Activated CD4-positive, alpha-beta T cell treated with anti-CD3 and anti-CD28 coated beads for 4 hours (primary cell): ENCODE measurements around the gene HYAL2.

Source experiments
- DNase-seq, 2 donors: peaks; one replicate each; pipeline ENCODE4 v3.0.0-alpha.2; 2020

HYAL2 gene, protein sequence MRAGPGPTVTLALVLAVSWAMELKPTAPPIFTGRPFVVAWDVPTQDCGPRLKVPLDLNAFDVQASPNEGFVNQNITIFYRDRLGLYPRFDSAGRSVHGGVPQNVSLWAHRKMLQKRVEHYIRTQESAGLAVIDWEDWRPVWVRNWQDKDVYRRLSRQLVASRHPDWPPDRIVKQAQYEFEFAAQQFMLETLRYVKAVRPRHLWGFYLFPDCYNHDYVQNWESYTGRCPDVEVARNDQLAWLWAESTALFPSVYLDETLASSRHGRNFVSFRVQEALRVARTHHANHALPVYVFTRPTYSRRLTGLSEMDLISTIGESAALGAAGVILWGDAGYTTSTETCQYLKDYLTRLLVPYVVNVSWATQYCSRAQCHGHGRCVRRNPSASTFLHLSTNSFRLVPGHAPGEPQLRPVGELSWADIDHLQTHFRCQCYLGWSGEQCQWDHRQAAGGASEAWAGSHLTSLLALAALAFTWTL

DNA sequence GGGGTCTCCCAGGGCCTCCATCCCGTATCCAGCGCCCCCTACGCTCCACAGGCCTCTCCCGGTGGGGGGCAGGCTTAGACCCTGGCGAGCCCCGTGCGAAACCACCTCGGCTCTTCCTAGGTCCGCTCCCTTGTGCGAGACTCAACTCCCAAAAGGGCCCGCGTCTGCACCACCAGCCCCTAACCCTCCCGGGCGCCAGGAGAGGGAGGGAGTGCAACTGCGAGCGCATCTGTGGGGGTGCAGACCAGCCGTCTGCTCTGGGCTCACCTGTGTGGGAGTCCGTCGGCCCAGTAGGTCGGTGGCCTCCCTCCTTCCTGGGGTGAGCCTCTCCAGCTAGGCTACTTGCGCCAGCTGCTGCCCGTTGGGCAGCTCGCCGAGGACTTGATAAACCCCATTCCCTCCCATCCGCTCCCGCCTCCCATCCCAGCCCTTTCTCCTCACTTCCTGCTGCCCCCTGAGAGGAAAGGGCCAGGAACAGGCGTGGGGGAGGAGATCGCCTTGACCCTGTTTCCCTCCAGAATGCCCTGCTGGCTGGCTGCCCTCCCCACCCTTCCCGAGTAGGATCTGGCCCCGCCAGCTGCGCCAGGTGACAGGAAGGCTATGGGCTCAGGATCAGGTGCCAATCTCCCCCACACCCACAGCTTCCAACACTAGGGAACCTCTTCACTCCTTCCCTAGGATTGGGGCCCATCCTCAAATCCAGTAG lies at the start of gene HYAL2:
Gene HYAL2 (minus strand): TSS at position 360 of the 706 bp plus-strand sequence. CDS start 2,256 bp downstream, outside the sequence.
- DNase-seq, result peak in 1 of 2 donors; percentile 2

DNA sequence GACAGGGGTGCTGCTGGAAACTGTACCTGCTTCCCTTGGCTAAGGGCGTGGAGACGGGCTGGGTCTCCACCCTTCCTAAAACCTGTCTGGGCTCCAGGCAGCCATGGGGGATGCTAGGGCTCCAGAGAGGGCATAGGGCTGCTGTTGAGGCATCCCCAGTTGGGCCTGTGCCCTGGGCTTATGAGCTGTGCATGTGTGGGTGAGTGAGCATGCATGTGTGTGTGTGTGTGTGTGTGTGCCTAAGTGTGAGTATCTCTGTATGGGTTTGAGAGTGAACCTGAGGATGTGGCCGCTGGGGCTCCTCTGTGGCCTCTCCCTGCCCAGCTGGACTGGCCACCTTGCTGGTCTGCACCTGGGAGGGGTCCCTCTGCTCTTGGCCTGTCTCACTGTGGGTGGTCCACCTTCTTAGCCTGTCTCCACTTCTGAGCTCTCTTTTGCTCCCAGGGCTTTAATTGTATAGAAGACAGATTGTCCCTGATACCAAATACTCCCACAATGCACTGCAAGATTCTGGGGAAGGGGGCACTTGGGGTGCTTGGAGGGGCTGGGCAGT lies 48.7 kb upstream of the HYAL2 start:
- DNase-seq, result no peak

DNA sequence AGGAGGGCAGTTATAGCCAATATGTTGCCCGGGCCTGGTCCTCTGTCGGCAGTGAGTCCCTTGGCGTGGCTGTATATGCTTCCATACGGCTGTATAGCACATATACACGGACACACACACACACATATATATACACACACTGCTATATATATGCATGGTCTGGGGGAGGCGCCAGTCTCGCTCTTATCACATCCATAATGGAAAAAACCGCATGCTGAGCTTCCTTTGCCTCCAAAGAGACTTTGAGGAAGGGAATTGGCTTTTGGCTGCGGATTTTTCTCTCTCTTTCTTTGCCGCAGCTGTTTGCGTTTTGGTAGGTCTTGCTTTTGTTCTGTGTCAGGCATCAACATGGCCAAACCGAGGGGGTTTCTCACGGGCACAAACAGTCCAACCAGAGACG lies 48.0 kb upstream of the HYAL2 start:
- DNase-seq, result no peak

DNA sequence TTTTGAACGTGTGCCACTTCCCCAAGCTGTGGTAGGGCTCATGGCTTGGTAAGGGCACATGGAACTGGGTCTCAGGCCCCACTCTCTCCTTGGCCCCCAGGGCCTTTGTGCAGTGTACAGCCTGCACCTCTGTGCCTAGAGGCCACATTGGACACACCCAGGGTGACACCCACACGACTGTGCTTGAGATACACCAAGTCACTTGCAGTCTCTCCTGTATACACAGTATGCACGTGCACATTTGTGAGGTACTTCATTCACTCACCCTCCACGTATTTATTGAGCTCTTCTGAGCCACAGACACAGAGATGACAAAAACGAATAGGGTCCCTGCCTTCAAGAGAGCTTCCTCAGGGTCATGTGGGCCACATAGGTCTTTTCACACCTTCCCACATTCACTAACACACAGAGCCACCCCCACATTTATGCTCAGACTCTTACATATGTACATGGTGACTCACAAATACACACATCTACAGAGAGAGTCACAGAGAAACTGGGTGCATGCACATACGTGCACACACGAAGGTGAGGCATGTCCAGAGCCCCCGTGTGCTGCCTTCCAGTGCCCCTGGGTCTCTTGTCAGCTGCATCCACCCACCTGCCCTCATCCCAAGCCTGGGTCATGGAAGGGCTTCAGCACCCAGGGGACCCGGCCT lies 46.6 kb upstream of the HYAL2 start:
- no peak for DNase-seq

DNA sequence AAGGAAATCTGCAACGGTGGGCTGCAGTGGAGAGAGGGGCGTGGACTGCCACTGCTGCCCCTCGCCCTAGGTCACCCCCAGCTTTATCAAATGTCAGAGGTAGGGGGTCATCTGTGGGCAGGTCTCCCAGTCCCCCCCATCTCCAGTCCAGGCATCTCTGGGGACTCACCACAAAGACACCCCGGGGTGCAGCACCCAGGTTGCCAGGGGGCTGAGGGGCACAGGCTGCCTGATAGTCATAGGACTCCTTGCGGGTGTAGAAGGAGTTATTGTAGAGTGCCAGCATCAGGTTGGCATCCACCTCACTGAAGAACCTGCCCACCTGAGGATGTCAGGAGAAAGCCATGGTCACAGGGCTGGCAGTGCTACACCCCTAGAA lies 43.3 kb upstream of the HYAL2 start:
- no peak for DNase-seq

DNA sequence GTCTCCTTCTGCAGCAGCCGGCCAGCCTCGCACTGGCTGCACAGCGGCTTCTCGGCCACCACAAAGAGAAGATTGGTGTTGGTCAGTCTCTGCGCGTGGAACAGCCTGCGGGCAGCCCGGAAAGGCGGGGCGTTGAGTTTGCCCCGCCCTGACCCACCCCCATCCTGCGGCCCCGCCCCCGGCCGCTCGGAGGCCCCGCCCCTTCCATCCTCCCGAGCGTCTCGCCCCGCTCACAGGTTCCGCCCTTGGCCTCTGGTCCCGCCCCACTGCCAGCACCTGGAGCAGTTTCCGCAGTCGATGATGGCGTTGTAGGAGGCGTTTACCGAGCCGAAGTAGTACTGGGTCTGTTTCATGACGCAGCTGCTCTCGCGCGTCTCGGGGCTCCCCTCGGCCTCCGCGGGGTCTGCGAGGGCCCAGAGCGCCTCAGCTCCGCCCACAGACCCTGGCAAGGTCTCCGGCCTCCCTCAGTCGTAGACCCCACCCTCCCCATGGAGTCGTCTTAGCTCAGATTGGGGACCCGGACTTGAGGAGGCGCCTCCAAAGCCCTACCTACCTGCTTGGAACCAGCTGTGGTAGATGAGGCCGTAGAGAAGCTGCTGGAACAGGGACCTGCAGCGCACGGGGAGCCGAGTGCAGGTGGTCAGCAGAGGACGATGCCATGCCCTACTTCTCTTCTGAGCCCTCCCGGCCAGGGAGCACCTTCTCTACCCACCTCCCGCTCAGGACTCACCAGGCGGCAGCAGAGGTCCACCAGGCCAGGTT lies 42.7 kb upstream of the HYAL2 start:
- peak; percentile 92 to 94 for DNase-seq

DNA sequence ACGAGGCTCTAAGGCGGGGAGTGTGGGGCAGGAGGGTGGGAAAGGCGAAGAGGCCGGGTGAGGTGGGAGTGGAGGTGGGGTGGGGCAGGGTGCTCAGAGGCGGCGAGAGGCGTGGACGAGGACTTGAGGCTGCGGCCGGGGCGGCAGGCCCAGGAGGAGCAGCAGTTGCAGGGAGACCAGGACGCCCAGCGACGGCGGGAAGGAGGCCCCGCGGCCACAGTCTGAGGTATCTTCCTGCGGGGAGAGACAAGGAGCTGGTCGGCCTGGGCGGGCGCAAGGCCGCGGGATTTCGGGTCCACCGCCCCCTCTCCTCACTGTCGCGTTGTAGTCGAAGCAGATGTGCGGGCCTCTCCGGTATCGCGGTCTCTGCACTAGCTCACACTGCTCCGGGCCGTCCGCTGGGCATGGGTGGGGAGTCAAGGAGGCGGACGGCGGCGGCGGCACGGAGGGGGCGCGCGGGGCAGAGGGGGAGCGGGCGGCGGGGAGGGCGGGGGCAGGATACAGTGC lies 42.1 kb upstream of the HYAL2 start:
- no peak for DNase-seq

DNA sequence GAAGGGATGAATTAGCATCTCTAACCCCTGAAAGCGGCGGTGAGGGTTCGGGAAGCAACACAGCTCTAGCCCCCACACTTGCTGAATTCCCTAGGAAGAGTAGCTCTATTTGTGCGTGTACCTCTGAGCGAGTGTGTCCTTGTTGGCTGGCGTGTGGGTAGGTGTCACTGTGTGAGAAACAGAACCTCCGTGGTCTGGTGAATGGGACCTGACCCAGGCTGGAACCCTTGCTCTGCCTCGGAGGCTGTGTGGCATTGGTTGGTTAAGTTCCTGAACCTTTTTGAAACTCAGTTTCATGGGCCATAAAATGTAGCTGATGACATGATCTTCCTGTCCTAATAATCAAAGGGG lies 37.2 kb upstream of the HYAL2 start:
- no peak for DNase-seq

DNA sequence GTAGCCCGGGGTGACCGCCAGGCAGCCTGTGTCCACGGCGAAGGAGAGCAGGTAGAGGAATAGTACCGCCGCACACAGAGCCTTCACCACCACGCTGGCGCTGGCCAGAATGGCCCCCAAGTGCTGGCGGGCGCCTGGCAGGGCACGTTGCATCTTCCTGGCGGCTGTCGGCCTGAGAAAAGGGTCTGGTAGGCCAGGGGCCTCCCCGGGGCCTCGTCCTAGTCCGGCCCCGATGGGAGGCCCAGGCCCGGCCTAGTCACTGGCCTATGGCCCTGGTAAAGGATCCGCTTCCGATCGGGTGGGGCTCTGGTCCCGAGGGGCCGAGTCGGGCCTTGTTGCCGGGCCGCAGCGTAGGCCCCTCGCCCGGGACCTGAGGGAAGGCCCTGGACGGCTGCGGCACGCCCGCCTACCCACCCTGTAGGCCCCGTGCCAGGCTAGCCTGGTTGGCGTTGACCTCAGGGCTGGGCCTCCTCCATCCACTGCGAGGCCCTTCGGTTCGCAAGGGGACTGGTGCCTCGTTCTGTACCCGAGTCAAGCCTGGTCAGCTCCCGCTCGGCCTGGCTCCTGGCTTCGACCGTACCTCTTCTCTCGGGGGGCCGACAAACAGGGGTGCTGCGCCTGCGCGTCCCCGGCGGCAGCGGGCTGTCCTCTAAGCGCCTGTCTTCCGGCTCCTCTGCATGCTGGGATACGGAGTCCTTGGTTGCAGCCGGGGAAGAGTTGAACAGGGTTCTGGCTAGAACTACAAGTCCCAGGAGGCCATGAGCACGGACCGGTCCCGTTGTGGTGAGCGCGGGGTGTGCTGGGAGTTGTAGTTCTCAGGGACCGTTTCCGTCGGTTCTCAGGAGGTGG lies 36.6 kb upstream of the HYAL2 start, which contains the start of gene TMEM115:
Gene TMEM115 (minus strand): TSS at position 611 of the 849 bp plus-strand sequence. CDS start 458 bp downstream, at position 153.
- DNase-seq, result peak; percentile 95

DNA sequence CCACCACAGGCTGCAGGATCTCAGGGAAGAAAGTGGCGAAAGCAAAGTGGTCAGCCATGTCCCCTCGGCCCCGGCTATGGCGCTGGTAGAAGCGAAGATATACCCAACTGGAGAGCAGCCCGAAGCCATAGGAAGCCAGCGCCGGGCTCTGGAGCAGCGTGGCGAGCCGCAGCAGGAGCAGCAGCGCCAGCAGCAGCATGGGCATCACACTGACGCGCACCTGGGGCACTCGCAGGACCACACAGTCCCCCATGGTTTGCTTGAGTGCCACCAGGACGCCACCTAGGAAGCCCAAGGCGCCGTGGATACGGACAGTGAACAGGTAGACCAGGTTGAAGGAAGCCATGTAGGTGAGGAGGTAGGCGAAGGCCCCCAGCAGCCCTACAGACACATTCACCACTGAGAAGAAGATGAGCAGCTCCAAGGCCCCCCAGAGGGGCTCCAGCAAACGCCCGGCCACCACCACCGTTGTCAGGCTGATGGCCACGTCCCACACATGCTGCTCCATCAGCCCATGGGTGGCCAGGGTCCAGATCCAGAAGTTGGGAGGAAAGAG lies 35.9 kb upstream of the HYAL2 start:
- DNase-seq, result no peak

DNA sequence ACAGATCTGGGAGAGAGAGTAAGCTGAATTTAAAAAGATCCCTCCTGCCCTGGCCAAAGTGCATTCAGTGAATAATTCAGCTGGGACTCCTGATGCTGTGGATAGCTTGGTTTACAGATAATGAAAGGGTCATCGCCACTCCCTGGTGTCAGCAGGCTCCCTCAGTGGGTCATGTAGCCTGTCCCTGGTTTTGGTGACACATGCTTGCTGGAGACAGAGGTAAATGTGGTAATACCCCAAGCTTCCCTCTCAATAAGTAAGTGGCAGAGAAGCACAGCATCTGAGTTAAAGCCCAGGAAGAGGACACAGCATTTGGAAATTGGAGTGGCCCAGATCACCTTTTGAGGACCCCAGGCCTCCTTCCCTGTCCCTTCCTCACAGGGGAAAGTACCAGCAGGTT lies 34.9 kb upstream of the HYAL2 start:
- no peak for DNase-seq

DNA sequence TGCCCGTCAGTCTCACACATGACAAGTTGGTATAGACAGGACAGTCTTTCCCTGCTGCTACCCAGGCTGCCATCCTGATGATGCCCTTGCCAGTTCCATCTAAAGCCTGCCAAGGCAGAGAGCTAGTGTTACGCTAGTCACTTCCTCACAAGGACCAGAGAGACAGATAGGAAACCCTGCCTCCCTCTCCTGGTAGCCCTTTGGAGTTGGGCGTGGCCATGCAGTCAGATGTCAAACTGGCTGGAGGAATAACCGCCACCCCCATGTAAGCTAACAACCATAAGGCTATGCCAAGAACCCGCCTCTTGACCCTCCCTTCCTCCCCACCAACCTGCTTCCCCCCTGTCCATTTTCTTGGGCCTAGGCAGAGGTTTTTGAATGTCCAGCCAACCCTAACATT lies 34.0 kb upstream of the HYAL2 start:
- no peak for DNase-seq

DNA sequence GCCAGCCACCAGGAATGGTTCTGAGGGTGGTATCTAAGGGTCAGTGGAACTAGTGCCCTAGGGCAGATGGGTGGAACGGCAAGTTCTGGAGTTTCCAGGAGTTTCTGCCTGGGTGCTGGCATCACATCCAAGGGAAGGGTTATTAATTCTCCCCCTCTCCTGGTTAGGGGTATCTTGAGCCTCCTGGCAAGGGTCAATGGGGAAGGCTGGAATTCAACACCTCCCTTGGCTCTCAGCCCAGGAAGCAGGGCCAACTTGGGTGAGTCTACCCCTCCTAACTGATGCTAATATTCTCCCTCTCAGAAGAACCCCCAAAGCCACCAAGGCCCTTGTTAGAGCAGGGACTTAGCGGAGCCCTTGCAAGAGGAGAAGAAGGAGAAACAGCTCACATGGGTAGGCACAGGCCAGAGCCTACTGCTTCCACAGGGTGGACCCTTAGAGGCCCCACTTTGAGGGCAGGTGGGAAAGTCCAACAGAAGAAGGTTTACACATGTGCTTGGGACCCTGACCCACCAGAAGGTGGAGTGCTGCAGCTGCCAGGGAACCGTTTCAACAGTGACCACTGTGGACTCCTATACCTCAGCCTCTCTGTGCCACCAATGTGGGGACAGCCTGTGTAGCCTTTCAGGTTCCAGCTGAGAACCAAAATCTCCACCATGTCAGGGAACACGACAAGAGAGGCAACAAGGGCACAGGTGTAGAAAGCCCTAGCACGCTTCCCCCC lies 33.4 kb upstream of the HYAL2 start:
- DNase-seq, result no peak

DNA sequence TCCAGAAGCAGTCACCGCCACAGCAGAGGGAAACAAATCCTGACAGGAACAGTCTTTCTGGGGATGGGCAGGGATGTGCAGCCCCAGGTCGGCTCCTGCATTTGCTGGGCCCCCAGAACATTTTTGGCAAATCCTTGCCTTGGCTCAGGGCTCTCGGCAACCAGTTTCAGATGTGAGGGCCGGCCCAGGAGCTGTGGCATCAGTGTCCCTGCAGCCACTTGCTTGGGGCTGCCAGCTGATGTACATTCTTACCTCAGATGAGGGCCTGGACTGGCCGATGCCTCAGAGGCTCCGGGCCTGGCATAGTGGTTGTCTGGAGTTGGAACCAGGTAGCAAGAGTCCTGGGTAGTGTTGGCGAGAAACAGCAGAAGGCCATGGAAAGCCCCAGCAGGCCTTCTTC lies 32.3 kb upstream of the HYAL2 start:
- DNase-seq, result no peak

DNA sequence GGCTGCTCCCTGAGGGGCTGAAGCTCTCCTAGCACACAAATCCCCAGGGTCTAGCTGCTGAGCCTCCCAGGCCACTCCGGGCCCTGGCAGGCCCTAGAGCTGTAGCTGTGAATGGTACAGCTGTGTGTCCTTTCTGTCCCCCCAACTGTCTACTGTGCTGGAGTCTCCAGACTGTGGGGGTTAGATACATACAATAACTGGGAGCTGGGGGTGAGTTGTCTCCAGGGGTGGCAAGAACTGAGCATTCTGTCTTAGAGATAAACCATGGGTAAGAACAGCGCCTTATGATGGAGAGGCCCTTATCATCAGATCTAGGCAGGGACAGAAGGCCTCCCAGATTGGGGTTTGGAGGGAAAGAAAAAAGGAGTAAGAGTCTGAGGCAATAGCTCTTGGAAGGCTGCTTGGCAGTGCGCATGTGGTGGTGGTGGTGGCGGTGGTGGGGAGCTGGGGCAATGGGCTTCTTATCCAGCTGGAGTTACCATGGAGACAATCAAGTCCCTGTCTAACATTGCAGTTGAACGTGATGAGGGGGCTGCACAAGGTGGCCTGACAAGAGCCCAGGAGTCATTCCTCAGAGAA lies 31.7 kb upstream of the HYAL2 start:
- no peak for DNase-seq

DNA sequence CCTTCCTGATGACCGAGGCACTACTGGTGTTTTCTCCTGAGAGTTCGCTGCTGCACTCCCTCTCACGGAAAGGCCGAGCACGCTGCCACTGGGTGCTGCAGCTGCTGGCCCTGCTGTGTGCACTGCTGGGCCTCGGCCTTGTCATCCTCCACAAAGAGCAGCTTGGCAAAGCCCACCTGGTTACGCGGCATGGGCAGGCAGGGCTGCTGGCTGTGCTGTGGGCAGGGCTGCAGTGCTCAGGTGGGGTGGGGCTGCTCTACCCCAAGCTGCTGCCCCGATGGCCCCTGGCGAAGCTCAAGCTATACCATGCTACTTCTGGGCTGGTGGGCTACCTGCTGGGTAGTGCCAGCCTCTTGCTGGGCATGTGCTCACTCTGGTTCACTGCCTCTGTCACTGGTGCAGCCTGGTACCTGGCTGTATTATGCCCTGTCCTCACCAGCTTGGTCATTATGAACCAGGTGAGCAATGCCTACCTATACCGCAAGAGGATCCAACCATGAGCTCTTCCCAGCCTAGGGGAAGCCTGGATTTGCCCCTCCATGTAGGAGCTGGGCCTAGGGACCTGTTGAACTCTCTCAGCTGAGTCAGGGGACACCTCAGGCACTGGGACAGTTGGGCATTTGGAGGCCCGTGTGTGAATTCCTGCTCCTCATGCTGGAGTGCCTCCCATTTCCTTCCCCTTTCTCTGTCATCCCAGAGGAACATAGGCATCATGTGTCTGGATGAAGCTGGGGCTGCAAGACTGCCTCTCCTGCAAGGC lies 30.9 kb upstream of the HYAL2 start:
- no peak for DNase-seq

DNA sequence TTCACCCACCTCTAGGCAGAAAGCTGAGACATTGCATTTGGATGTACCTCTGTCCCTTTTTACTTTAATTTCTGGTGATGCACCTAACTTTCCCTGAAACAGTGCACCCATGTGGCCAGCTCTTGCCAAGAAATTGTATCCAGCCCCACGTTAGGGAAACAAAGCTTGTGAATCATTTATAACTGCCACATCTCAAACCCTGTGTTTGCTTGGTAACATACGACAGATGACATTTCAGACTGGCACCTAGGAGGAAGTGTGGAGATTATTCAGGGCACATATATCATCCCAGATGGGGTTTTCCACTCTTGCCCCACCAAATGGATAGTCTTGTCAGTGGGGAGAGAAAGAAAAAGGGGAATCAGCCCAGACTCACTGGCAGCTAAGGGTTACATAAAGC lies 30.2 kb upstream of the HYAL2 start:
- DNase-seq, result no peak

DNA sequence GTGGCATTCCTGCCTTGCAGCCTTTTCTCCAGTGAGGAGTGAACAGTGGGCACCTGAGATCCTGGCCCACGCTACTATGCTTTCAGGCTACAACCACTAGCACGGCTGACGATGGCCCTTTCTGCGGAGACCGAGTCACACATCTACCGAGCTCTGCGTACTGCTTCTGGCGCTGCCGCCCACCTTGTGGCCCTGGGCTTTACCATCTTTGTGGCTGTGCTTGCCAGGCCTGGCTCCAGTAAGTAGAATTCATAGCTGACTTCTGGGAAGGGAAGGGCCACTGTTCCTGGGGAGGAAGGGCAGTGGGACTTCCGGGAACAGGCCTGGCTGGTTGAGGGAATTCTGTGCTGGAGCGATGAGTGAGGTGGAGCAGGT lies 28.8 kb upstream of the HYAL2 start:
- no peak for DNase-seq
